Neutrophil (primary cell): ENCODE measurements around the gene ASF1A.

Experiments
- H3K27ac ChIP-seq: fragments of 200-600 bp; sonication (generic); 2 replicates; pipeline ENCODE4 v1.5.1; 2016; ENCODE audit warnings: mild to moderate bottlenecking, moderate library complexity
- H3K27me3 ChIP-seq: fragments of 200-600 bp; sonication (generic); 2 replicates; pipeline ENCODE4 v1.6.0; 2016; ENCODE audit warnings: mild to moderate bottlenecking
- H3K36me3 ChIP-seq: fragments of 200-600 bp; sonication (generic); 2 replicates; pipeline ENCODE4 v1.5.1; 2017
- H3K4me1 ChIP-seq, 2 experiments: fragments of 200-600 bp in 1 of 2; sonication (generic) in 1 of 2; 1 replicate in 1 of 2; 2 replicates in 1 of 2; pipeline versions ENCODE4 v1.5.1 to v1.6.1; 2013 to 2016; ENCODE audit warnings: low read depth in 1 of 2, low read length in 1 of 2, mild to moderate bottlenecking in 1 of 2, moderate library complexity in 1 of 2; ENCODE audit not compliant: control insufficient read depth in 1 of 2, insufficient read depth in 1 of 2
- H3K4me3 ChIP-seq, 2 experiments: fragments of 200-600 bp in 1 of 2; sonication (generic) in 1 of 2; 1 replicate in 1 of 2; 2 replicates in 1 of 2; pipeline ENCODE4 v1.5.1; 2013 to 2016; ENCODE audit warnings: low read depth in 1 of 2, low read length in 1 of 2, mild to moderate bottlenecking in 1 of 2, moderate library complexity in 1 of 2
- H3K9me3 ChIP-seq: fragments of 200-600 bp; sonication (generic); 2 replicates; pipeline ENCODE4 v1.5.1; 2016
- CTCF ChIP-seq: fragments of 200-600 bp; sonication (generic); IDR thresholded peaks from 2 replicates; pipeline ENCODE4 v1.5.1; 2016; ENCODE audit warnings: antibody characterized with exemption

The ASF1A gene

GRCh38 chr6:118892355-118892991 is 1.5 kb upstream of the ASF1A start:
- no peak for TF ChIP-seq CTCF
- Histone ChIP-seq H3K4me3 (peak overlapping the region; percentile 83 to 88), H3K36me3 (no peaks in the 10 kb centered on the region), H3K9me3 (no peaks in the 10 kb centered on the region), H3K27ac (no peak overlapping the region), H3K4me1 (peaks cover 31 to 33% of the 10 kb centered on the region in 2 experiments), H3K27me3 (no peaks in the 10 kb centered on the region)

GRCh38 chr6:118893064-118893806 is 717 bp upstream of the ASF1A start:
- no peak for TF ChIP-seq CTCF
- H3K4me1 ChIP-seq: peaks cover 31 to 33% of the 10 kb centered on the region in 2 experiments
- H3K36me3 ChIP-seq: no peaks in the 10 kb centered on the region
- peak overlapping the region; percentile 83 to 88 for H3K4me3 ChIP-seq
- H3K9me3 ChIP-seq: no peaks in the 10 kb centered on the region
- H3K27me3 ChIP-seq: no peaks in the 10 kb centered on the region
- H3K27ac ChIP-seq: peak overlapping the region; percentile 79

- Histone ChIP-seq H3K4me1 (peaks cover 31 to 33% of the 10 kb centered on the region in 2 experiments), H3K27ac (peak overlapping the region; percentile 79), H3K4me3 (peak overlapping the region; percentile 83 to 88), H3K9me3 (no peaks in the 10 kb centered on the region), H3K36me3 (no peaks in the 10 kb centered on the region), H3K27me3 (no peaks in the 10 kb centered on the region)
- TF ChIP-seq CTCF: no peak
Measured at GRCh38 chr6:118894425-118895260, 691 bp downstream of the ASF1A start.

- Histone ChIP-seq H3K36me3 (no peaks in the 10 kb centered on the region), H3K27ac (peak overlapping the region; percentile 79), H3K4me1 (peaks cover 31 to 33% of the 10 kb centered on the region in 2 experiments), H3K9me3 (no peaks in the 10 kb centered on the region), H3K27me3 (no peaks in the 10 kb centered on the region), H3K4me3 (peak overlapping the region; percentile 83 to 88)
- no peak for TF ChIP-seq CTCF
Measured at GRCh38 chr6:118895261-118895560, 1.3 kb downstream of the ASF1A start.

GRCh38 chr6:118895859-118896258 is 1.9 kb downstream of the ASF1A start:
- Histone ChIP-seq H3K4me3 (peak overlapping the region in 1 of 2 experiments; percentile 88), H3K9me3 (no peaks in the 10 kb centered on the region), H3K36me3 (no peaks in the 10 kb centered on the region), H3K27me3 (no peaks in the 10 kb centered on the region), H3K27ac (no peak overlapping the region), H3K4me1 (peaks cover 31 to 33% of the 10 kb centered on the region in 2 experiments)
- TF ChIP-seq CTCF: no peak
